ENCODE data around the gene TPT1.

Gene TPT1

GRCh38 chr13:45368005-45368404 lies 27.0 kb upstream of the TPT1 start:
- no peak for TF ChIP-seq EZH2phosphoT487 (conservative IDR thresholded peaks at IDR 0.05; ENCODE audit: low read length)
- TF ChIP-seq, protein P1, sequence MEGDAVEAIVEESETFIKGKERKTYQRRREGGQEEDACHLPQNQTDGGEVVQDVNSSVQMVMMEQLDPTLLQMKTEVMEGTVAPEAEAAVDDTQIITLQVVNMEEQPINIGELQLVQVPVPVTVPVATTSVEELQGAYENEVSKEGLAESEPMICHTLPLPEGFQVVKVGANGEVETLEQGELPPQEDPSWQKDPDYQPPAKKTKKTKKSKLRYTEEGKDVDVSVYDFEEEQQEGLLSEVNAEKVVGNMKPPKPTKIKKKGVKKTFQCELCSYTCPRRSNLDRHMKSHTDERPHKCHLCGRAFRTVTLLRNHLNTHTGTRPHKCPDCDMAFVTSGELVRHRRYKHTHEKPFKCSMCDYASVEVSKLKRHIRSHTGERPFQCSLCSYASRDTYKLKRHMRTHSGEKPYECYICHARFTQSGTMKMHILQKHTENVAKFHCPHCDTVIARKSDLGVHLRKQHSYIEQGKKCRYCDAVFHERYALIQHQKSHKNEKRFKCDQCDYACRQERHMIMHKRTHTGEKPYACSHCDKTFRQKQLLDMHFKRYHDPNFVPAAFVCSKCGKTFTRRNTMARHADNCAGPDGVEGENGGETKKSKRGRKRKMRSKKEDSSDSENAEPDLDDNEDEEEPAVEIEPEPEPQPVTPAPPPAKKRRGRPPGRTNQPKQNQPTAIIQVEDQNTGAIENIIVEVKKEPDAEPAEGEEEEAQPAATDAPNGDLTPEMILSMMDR (IDR thresholded peaks at IDR 0.05; ENCODE audit: insufficient read depth, low read length, poor library complexity, severe bottlenecking), result no peak
- Histone ChIP-seq H3K9me3 (ENCODE audit: insufficient read depth, low read length) (no peaks in the 10 kb centered on the region), H3K4me3 (ENCODE audit: insufficient read depth, low read length, poor library complexity, severe bottlenecking) (no peak overlapping the region), H3K9ac (ENCODE audit: low read length) (no peak overlapping the region), H2AFZ (ENCODE audit: low read depth, low read length, severe bottlenecking) (no peak overlapping the region), H3K4me2 (ENCODE audit: low read depth, low read length, poor library complexity, severe bottlenecking) (no peak overlapping the region), H3K27me3 (ENCODE audit: low read length) (no peaks in the 10 kb centered on the region), H3K79me2 (ENCODE audit: insufficient read depth, low read length) (no peaks in the 10 kb centered on the region), H3K27ac (ENCODE audit: low read depth, low read length) (no peak overlapping the region), H3K9me2 (replicated peaks; ENCODE audit: insufficient read depth, low read length) (no peaks in the 10 kb centered on the region), H4K20me1 (ENCODE audit: low read depth, low read length) (no peaks in the 10 kb centered on the region), H3K36me3 (ENCODE audit: low read length) (no peaks in the 10 kb centered on the region; the same call in 1 of the 2 replicates), H3F3A (ENCODE audit: insufficient read depth) (no peaks in the 10 kb centered on the region)

- H2AFZ ChIP-seq (ENCODE audit: low read depth, low read length, severe bottlenecking), result peak overlapping the region; percentile 56
- H3K27me3 ChIP-seq (ENCODE audit: low read length), result no peaks in the 10 kb centered on the region
- no peaks in the 10 kb centered on the region for H3K9me2 ChIP-seq (replicated peaks; ENCODE audit: insufficient read depth, low read length)
- H3K4me3 ChIP-seq (ENCODE audit: insufficient read depth, low read length, poor library complexity, severe bottlenecking), result no peak overlapping the region
- no peaks in the 10 kb centered on the region for H3F3A ChIP-seq (ENCODE audit: insufficient read depth)
- H3K9me3 ChIP-seq (ENCODE audit: insufficient read depth, low read length), result no peaks in the 10 kb centered on the region
- 0 out of 2 replicates have a peak overlapping the region, but pooled peaks have one; percentile 26 for H3K27ac ChIP-seq (ENCODE audit: low read depth, low read length)
- H3K9ac ChIP-seq (ENCODE audit: low read length), result 0 out of 2 replicates have a peak overlapping the region, but pooled peaks have one; percentile 19
- H3K36me3 ChIP-seq (ENCODE audit: low read length), result no peaks in the 10 kb centered on the region; the same call in 1 of the 2 replicates
- H3K79me2 ChIP-seq (ENCODE audit: insufficient read depth, low read length), result no peaks in the 10 kb centered on the region
- peak overlapping the region; percentile 37 for H3K4me2 ChIP-seq (ENCODE audit: low read depth, low read length, poor library complexity, severe bottlenecking)
- no peak for TF ChIP-seq EZH2phosphoT487 (conservative IDR thresholded peaks at IDR 0.05; ENCODE audit: low read length)
- TF ChIP-seq, protein P1 (IDR thresholded peaks at IDR 0.05; ENCODE audit: insufficient read depth, low read length, poor library complexity, severe bottlenecking), result no peak
- no peaks in the 10 kb centered on the region for H4K20me1 ChIP-seq (ENCODE audit: low read depth, low read length)
These were observed 26.4 kb upstream of the TPT1 start for GRCh38 chr13:45367358-45367757.

- Histone ChIP-seq H3K9me2 (replicated peaks; ENCODE audit: insufficient read depth, low read length) (no peaks in the 10 kb centered on the region), H3K27me3 (ENCODE audit: low read length) (no peaks in the 10 kb centered on the region), H3K36me3 (ENCODE audit: low read length) (no peaks in the 10 kb centered on the region; the same call in 1 of the 2 replicates), H3K4me3 (ENCODE audit: insufficient read depth, low read length, poor library complexity, severe bottlenecking) (no peak overlapping the region), H3F3A (ENCODE audit: insufficient read depth) (no peaks in the 10 kb centered on the region), H4K20me1 (ENCODE audit: low read depth, low read length) (no peaks in the 10 kb centered on the region), H3K4me2 (ENCODE audit: low read depth, low read length, poor library complexity, severe bottlenecking) (no peak overlapping the region), H3K9ac (ENCODE audit: low read length) (no peak overlapping the region), H3K79me2 (ENCODE audit: insufficient read depth, low read length) (no peaks in the 10 kb centered on the region), H3K27ac (ENCODE audit: low read depth, low read length) (no peak overlapping the region), H2AFZ (ENCODE audit: low read depth, low read length, severe bottlenecking) (no peak overlapping the region), H3K9me3 (ENCODE audit: insufficient read depth, low read length) (no peaks in the 10 kb centered on the region)
- TF ChIP-seq EZH2phosphoT487 (conservative IDR thresholded peaks at IDR 0.05; ENCODE audit: low read length), result no peak
- TF ChIP-seq, protein P1 (IDR thresholded peaks at IDR 0.05; ENCODE audit: insufficient read depth, low read length, poor library complexity, severe bottlenecking), result no peak
These were observed 24.5 kb upstream of the TPT1 start for GRCh38 chr13:45365558-45365885.
